Measurements from ENCODE around the gene ANKRD33B.

GRCh38 chr5:10635257-10635866, 71.5 kb downstream of the ANKRD33B start:
- TF ChIP-seq HOMEZ (CRISPR knock-in tag; IDR thresholded peaks at IDR 0.05) = no peak
- no peak for TF ChIP-seq ZNF239 (CRISPR knock-in tag; IDR thresholded peaks at IDR 0.05)
- no peak for TF ChIP-seq MLX (CRISPR knock-in tag; conservative IDR thresholded peaks at IDR 0.05)
- TF ChIP-seq MAX (CRISPR knock-in tag; IDR thresholded peaks at IDR 0.05) = no peak
- TF ChIP-seq CAMTA2 (CRISPR knock-in tag; conservative IDR thresholded peaks at IDR 0.05) = no peak
- no peak for TF ChIP-seq KLF13 (tag; IDR thresholded peaks at IDR 0.05; ENCODE audit: borderline replicate concordance, low read depth)
- TF ChIP-seq EP300 (IDR thresholded peaks at IDR 0.05; ENCODE audit: low read length) = no peak
- TF ChIP-seq ZNF263 (CRISPR knock-in tag; IDR thresholded peaks at IDR 0.05; ENCODE audit: borderline replicate concordance) = no peak
- no peak for TF ChIP-seq POLR2A (conservative IDR thresholded peaks at IDR 0.05)
- TF ChIP-seq, protein P1, sequence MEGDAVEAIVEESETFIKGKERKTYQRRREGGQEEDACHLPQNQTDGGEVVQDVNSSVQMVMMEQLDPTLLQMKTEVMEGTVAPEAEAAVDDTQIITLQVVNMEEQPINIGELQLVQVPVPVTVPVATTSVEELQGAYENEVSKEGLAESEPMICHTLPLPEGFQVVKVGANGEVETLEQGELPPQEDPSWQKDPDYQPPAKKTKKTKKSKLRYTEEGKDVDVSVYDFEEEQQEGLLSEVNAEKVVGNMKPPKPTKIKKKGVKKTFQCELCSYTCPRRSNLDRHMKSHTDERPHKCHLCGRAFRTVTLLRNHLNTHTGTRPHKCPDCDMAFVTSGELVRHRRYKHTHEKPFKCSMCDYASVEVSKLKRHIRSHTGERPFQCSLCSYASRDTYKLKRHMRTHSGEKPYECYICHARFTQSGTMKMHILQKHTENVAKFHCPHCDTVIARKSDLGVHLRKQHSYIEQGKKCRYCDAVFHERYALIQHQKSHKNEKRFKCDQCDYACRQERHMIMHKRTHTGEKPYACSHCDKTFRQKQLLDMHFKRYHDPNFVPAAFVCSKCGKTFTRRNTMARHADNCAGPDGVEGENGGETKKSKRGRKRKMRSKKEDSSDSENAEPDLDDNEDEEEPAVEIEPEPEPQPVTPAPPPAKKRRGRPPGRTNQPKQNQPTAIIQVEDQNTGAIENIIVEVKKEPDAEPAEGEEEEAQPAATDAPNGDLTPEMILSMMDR (IDR thresholded peaks at IDR 0.05 in 2 of 3, conservative IDR thresholded peaks at IDR 0.05 in 1 of 3; ENCODE audit: insufficient read depth in 2 of 3, low read depth in 1 of 3, low read length in 3 of 3) = no peak
- TF ChIP-seq BACH1 (tag; IDR thresholded peaks at IDR 0.05) = no peak
- TF ChIP-seq, protein P2, sequence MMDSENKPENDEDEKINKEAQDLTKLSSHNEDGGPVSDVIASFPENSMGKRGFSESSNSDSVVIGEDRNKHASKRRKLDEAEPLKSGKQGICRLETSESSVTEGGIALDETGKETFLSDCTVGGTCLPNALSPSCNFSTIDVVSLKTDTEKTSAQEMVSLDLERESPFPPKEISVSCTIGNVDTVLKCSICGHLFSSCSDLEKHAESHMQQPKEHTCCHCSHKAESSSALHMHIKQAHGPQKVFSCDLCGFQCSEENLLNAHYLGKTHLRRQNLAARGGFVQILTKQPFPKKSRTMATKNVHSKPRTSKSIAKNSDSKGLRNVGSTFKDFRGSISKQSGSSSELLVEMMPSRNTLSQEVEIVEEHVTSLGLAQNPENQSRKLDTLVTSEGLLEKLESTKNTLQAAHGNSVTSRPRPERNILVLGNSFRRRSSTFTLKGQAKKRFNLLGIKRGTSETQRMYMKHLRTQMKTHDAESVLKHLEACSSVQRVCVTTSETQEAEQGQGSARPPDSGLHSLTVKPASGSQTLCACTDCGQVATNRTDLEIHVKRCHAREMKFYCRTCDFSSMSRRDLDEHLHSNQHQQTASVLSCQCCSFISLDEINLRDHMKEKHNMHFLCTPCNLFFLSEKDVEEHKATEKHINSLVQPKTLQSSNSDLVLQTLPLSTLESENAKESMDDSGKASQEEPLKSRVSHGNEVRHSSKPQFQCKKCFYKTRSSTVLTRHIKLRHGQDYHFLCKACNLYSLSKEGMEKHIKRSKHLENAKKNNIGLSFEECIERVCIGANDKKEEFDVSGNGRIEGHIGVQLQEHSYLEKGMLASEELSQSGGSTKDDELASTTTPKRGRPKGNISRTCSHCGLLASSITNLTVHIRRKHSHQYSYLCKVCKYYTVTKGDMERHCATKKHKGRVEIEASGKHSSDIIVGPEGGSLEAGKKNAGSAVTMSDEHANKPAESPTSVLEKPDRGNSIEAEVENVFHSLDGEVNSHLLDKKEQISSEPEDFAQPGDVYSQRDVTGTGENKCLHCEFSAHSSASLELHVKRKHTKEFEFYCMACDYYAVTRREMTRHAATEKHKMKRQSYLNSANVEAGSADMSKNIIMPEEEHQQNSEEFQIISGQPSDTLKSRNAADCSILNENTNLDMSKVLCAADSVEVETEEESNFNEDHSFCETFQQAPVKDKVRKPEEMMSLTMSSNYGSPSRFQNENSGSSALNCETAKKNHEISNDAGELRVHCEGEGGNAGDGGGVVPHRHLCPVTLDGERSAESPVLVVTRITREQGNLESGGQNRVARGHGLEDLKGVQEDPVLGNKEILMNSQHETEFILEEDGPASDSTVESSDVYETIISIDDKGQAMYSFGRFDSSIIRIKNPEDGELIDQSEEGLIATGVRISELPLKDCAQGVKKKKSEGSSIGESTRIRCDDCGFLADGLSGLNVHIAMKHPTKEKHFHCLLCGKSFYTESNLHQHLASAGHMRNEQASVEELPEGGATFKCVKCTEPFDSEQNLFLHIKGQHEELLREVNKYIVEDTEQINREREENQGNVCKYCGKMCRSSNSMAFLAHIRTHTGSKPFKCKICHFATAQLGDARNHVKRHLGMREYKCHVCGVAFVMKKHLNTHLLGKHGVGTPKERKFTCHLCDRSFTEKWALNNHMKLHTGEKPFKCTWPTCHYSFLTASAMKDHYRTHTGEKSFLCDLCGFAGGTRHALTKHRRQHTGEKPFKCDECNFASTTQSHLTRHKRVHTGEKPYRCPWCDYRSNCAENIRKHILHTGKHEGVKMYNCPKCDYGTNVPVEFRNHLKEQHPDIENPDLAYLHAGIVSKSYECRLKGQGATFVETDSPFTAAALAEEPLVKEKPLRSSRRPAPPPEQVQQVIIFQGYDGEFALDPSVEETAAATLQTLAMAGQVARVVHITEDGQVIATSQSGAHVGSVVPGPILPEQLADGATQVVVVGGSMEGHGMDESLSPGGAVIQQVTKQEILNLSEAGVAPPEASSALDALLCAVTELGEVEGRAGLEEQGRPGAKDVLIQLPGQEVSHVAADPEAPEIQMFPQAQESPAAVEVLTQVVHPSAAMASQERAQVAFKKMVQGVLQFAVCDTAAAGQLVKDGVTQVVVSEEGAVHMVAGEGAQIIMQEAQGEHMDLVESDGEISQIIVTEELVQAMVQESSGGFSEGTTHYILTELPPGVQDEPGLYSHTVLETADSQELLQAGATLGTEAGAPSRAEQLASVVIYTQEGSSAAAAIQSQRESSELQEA (IDR thresholded peaks at IDR 0.05; ENCODE audit: low read depth) = no peak
- TF ChIP-seq TSHZ1 (CRISPR knock-in tag; IDR thresholded peaks at IDR 0.05) = no peak
- TF ChIP-seq HMG20B (CRISPR knock-in tag; IDR thresholded peaks at IDR 0.05) = no peak

Data from K562 (cell line).